ENCODE data around the gene ANGPTL4.
"Not testable (repeated sequence)": the region's sequence is repeated elsewhere in the genome, so short reads cannot be mapped to it uniquely, and the experiment has no call there.

Gene ANGPTL4

GRCh38 chr19:8396185-8396562, 32.2 kb downstream of the ANGPTL4 start:
- Mint-ChIP-seq H3K4me1 (ENCODE audit: low read depth) (peaks cover 20% of the 10 kb centered on the region), H3K4me3 (no peak overlapping the region), H3K36me3 (ENCODE audit: low read depth) (peaks cover 10% of the 10 kb centered on the region), H3K27ac (no peak overlapping the region), H3K27me3 (ENCODE audit: low read depth) (no peaks in the 10 kb centered on the region), H3K9me3 (no peaks in the 10 kb centered on the region)
- DNase-seq (ENCODE audit: low spot score): no peak

- H3K27me3 Mint-ChIP-seq (ENCODE audit: low read depth): no peaks in the 10 kb centered on the region
- peak overlapping the region; percentile 6 for H3K27ac Mint-ChIP-seq
- DNase-seq (ENCODE audit: low spot score): peak; percentile 62
- peaks cover 18% of the 10 kb centered on the region for H3K4me1 Mint-ChIP-seq (ENCODE audit: low read depth)
- peaks cover 11% of the 10 kb centered on the region for H3K36me3 Mint-ChIP-seq (ENCODE audit: low read depth)
- H3K9me3 Mint-ChIP-seq: no peaks in the 10 kb centered on the region
- H3K4me3 Mint-ChIP-seq: no peak overlapping the region
Observed at GRCh38 chr19:8396563-8397203, 32.7 kb downstream of the ANGPTL4 start.

DNA sequence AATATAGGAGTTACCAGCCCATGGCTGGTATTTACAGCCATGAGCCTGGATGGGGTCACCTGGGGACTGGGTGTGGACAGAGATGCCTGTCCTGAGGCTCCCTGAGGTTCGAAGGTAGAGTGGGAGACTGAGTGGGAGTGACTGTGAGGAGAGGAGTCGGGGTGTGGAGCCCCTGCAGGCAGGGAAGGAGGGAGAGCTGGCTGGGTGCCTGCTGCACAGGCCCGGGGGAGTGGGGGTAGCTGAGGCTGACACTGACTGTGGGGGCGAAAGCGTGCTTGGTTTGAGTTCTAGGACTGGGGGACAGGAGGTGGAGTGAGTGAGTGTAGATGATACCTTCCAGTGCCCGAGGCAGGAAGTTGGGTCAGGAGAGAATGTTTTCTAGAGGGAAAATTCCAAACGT, 33.3 kb downstream of the ANGPTL4 start:
- no peak overlapping the region for H3K4me3 Mint-ChIP-seq

GRCh38 chr19:8397746-8398310, 33.9 kb downstream of the ANGPTL4 start:
- H3K27me3 Mint-ChIP-seq (ENCODE audit: low read depth): no peaks in the 10 kb centered on the region
- H3K27ac Mint-ChIP-seq: no peak overlapping the region
- no peak for DNase-seq (ENCODE audit: low spot score)
- H3K4me3 Mint-ChIP-seq: no peak overlapping the region
- H3K9me3 Mint-ChIP-seq: no peaks in the 10 kb centered on the region
- H3K36me3 Mint-ChIP-seq (ENCODE audit: low read depth): peaks cover 15% of the 10 kb centered on the region
- peaks cover 17% of the 10 kb centered on the region for H3K4me1 Mint-ChIP-seq (ENCODE audit: low read depth)

More for the DNA sequence above, 33.3 kb downstream of the ANGPTL4 start:
- Mint-ChIP-seq H3K4me1 (ENCODE audit: low read depth) (peaks cover 17% of the 10 kb centered on the region), H3K36me3 (ENCODE audit: low read depth) (peaks cover 15% of the 10 kb centered on the region), H3K27ac (peak overlapping the region; percentile 1), H3K27me3 (ENCODE audit: low read depth) (no peaks in the 10 kb centered on the region), H3K9me3 (no peaks in the 10 kb centered on the region)
- no peak for DNase-seq (ENCODE audit: low spot score)

DNA sequence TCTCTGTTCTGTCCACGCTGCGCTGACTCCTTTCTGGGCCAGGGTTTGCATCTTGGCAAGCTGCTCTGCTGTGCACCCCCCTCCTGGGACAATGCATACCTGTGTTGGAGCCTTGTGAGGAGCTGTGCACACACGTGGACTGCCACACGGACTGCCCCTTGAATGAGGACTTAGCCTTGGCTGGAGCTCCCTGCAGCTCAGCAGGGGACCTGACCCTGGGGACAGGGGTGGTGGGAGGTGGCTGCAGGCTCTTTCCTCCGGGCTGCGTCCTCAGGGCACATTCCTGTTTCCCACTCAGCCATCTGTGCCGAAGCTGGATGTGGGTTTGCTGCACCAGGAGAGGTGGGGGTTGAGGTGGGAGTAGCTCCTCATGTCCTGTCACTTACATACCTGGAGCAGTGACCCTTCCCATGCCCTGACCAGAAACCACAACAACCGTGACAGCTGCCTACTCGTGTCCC, 34.4 kb downstream of the ANGPTL4 start:
- Mint-ChIP-seq H3K9me3 (no peaks in the 10 kb centered on the region), H3K27me3 (ENCODE audit: low read depth) (no peaks in the 10 kb centered on the region), H3K4me3 (no peak overlapping the region), H3K27ac (no peak overlapping the region), H3K4me1 (ENCODE audit: low read depth) (peaks cover 14% of the 10 kb centered on the region), H3K36me3 (ENCODE audit: low read depth) (peaks cover 13% of the 10 kb centered on the region)
- DNase-seq (ENCODE audit: low spot score): no peak

GRCh38 chr19:8399681-8400188, 35.8 kb downstream of the ANGPTL4 start:
- H3K4me1 Mint-ChIP-seq (ENCODE audit: low read depth): peaks cover 12% of the 10 kb centered on the region
- H3K9me3 Mint-ChIP-seq: no peaks in the 10 kb centered on the region
- no peak overlapping the region for H3K27ac Mint-ChIP-seq
- peaks cover 17% of the 10 kb centered on the region for H3K36me3 Mint-ChIP-seq (ENCODE audit: low read depth)
- H3K27me3 Mint-ChIP-seq (ENCODE audit: low read depth): no peaks in the 10 kb centered on the region
- H3K4me3 Mint-ChIP-seq: no peak overlapping the region
- no peak for DNase-seq (ENCODE audit: low spot score)

- H3K4me3 Mint-ChIP-seq: no peak overlapping the region
- no peak for DNase-seq (ENCODE audit: low spot score)
- H3K27ac Mint-ChIP-seq: no peak overlapping the region
- H3K36me3 Mint-ChIP-seq (ENCODE audit: low read depth): peaks cover 19% of the 10 kb centered on the region
- H3K27me3 Mint-ChIP-seq (ENCODE audit: low read depth): no peaks in the 10 kb centered on the region
- peaks cover 3% of the 10 kb centered on the region for H3K4me1 Mint-ChIP-seq (ENCODE audit: low read depth)
- no peaks in the 10 kb centered on the region for H3K9me3 Mint-ChIP-seq
Observed at GRCh38 chr19:8401981-8402411, 38.0 kb downstream of the ANGPTL4 start.

- DNase-seq (ENCODE audit: low spot score): no peak
- H3K4me3 Mint-ChIP-seq: no peak overlapping the region
- no peak overlapping the region for H3K27ac Mint-ChIP-seq
- H3K27me3 Mint-ChIP-seq (ENCODE audit: low read depth): no peaks in the 10 kb centered on the region
- H3K36me3 Mint-ChIP-seq (ENCODE audit: low read depth): peaks cover 17% of the 10 kb centered on the region
- H3K9me3 Mint-ChIP-seq: no peaks in the 10 kb centered on the region
- H3K4me1 Mint-ChIP-seq (ENCODE audit: low read depth): no peaks in the 10 kb centered on the region
Observed at GRCh38 chr19:8403098-8403819, 39.3 kb downstream of the ANGPTL4 start.

- Mint-ChIP-seq H3K27ac (no peak overlapping the region), H3K4me1 (ENCODE audit: low read depth) (no peaks in the 10 kb centered on the region), H3K4me3 (no peak overlapping the region), H3K27me3 (ENCODE audit: low read depth) (no peaks in the 10 kb centered on the region), H3K36me3 (ENCODE audit: low read depth) (peaks cover 17% of the 10 kb centered on the region), H3K9me3 (no peaks in the 10 kb centered on the region)
- DNase-seq (ENCODE audit: low spot score): no peak
Observed at GRCh38 chr19:8403820-8404109, 39.8 kb downstream of the ANGPTL4 start.

DNA sequence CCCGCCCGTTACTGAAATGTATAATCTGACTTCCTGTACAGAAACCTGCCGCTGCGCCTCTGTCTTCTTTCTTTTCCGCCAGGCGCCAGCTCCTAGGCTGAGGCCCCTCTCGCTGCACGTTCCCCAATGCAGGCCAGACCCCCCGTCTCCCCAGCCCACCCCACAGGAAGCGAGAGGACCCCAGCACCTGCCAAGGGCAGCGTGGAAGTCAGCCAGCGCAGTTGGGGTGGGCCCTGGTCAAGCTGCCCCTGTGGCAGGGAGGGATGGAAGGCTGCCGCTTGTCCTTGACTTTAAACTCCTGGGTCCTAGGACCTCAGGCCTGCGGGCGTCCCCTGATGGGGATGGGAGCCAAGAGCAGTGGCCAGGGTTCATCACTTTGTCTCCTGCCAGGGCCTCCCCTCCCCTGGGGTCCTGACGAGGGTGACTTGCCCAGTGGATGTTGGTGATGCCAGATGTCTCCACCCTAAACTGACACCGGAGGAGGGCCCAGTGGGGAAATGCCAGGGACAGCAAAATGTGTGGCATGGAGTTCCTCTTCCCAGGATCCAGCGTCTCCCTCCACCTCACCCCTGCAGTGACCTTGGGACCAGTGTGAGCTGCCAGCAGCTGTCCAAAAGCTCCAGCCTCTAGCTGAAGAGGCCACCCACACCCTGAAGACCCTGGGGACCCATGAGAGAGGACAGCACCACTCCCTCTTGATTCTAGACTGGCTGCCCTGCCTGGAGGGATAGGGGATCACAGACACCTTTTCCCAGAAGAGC, 40.6 kb downstream of the ANGPTL4 start:
- no peak for DNase-seq (ENCODE audit: low spot score)
- H3K9me3 Mint-ChIP-seq: no peaks in the 10 kb centered on the region
- H3K27ac Mint-ChIP-seq: no peak overlapping the region
- H3K27me3 Mint-ChIP-seq (ENCODE audit: low read depth): no peaks in the 10 kb centered on the region
- no peak overlapping the region for H3K4me3 Mint-ChIP-seq
- H3K4me1 Mint-ChIP-seq (ENCODE audit: low read depth): no peaks in the 10 kb centered on the region
- peaks cover 17% of the 10 kb centered on the region for H3K36me3 Mint-ChIP-seq (ENCODE audit: low read depth)

DNA sequence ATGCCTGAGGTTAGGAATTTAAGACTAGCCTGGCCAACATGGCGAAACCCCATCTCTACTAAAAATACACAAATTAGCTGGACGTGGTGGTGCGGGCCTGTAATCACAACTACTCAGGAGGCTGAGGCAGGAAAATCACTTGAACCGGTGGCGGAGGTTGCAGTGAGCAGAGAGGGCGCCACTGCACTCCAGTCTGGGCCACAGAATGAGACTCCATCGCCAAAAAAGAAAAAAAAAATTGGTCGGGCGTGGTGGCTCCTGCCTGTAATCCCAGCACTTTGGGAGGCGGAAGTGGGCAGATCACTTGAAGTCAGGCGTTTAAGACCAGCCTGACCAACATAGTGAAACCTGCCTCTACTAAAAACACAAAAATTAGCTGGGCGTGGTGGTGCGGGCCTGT, 46.8 kb downstream of the ANGPTL4 start:
- H3K27me3 Mint-ChIP-seq (ENCODE audit: low read depth); H3K9me3 Mint-ChIP-seq; H3K27ac Mint-ChIP-seq; H3K4me1 Mint-ChIP-seq (ENCODE audit: low read depth); DNase-seq (ENCODE audit: low spot score); H3K4me3 Mint-ChIP-seq; H3K36me3 Mint-ChIP-seq (ENCODE audit: low read depth): not testable (repeated sequence)

DNA sequence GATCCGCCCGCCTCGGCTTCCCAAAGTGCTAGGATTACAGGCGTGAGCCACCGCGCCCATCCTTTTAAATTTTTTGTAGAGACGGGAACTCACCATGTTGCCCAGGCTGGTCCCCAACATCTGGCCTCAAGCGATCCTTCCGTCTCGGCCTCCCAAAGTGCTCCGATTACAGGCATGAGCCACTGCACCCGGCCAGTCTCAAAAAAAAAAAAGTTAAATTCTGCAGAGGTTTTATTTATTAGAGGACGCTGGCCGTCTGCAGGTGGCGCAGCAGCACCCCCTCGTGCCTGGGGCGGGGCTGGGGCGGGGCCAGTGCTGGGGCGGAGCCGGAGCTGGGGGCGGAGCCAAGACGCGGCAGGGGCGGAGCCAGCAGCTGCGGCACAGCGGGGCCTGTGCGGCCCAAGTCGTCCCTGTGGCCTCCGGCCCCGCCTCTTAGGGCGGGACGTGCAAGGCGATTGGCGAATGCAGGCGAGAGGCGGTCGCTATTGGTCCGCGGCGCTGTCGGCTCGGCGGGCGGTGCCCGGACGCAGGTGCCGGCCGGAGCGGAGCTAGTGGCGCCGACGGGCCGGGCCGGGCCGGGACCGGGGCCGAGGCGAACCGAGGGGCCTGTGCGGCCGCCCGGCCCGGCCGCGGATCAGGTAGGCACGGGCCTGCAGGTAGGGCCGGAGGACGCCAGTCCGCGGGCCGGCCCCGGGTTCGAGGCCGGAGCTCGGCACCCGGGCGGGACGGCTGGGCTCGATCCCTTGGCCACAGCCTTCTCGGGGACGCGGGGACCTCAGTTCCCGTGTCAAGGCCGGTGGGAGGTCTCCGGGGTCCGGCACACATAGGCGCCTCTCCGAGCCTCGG, 49.1 kb downstream of the ANGPTL4 start, which contains the start of gene MARCHF2:
MARCHF2 (plus strand) TSS at position 523 of the 846 bp plus-strand sequence. CDS start 8,536 bp downstream, outside the sequence.
- peak; percentile 96 for DNase-seq (ENCODE audit: low spot score)
- no peaks in the 10 kb centered on the region for H3K9me3 Mint-ChIP-seq
- peaks cover 7% of the 10 kb centered on the region for H3K4me1 Mint-ChIP-seq (ENCODE audit: low read depth)
- no peaks in the 10 kb centered on the region for H3K27me3 Mint-ChIP-seq (ENCODE audit: low read depth)
- peak within 1 kb of the TSS; percentile 60 for H3K4me3 Mint-ChIP-seq
- H3K27ac Mint-ChIP-seq: peak within 1 kb of the TSS; percentile 52
- no peaks in the 10 kb centered on the region for H3K36me3 Mint-ChIP-seq (ENCODE audit: low read depth)

DNA sequence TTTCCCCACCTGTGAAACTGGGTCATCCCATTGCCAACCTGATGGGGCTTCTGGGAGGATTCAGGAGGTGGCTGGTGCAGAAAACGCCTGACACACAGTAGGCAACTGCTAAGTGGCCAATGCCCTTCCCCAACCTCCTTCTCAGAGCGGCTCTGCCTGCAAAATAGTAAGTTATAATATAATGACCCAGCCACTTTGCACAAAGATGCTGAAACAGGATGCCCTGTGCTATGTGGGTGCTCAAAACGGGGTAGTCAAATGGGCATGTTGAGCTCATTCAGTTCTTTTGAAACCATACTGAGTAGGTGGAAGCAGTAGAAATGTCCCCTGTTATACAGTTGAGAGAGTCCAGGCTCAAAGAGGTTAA, 49.7 kb downstream of the ANGPTL4 start:
- Mint-ChIP-seq H3K4me3 (peak overlapping the region; percentile 60), H3K4me1 (ENCODE audit: low read depth) (peaks cover 7% of the 10 kb centered on the region), H3K27me3 (ENCODE audit: low read depth) (no peaks in the 10 kb centered on the region), H3K36me3 (ENCODE audit: low read depth) (no peaks in the 10 kb centered on the region), H3K27ac (no peak overlapping the region), H3K9me3 (no peaks in the 10 kb centered on the region)
- no peak for DNase-seq (ENCODE audit: low spot score)
